ENCODE measurements around the gene LIPN.

Gene LIPN

DNA sequence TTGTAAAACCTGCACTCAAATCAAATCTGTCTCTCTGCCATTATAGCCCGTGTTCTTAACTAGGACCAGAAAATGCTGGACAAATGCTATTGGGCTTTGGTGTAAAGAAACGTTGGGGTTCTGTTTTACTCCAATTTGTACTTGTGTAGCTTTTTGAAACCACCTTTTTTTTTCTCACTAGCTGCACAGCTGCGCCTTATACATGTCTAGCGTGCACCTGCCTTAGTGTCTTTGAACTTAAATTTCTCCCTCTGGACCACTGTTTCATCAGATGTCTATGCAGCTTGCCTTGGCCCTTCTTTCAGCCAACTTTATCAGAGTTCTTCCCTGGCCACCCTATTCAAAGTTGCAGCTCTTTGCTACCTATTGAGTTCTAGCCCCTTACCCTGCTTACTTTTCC, 49.8 kb downstream of the LIPN start:
- Histone ChIP-seq H4K20me1 (ENCODE audit: insufficient read depth, low read length) (no peaks in the 10 kb centered on the region), H3K27me3 (ENCODE audit: low read depth, low read length) (no peaks in the 10 kb centered on the region; the same call in 1 of the 2 replicates), H3K79me2 (ENCODE audit: low read length) (no peaks in the 10 kb centered on the region), H3K4me2 (ENCODE audit: low read length) (peak overlapping the region; percentile 48; the same call in 1 of the 2 replicates), H3K4me3 (ENCODE audit: low read length) (no peak overlapping the region), H3K9ac (ENCODE audit: low read length) (no peak overlapping the region), H2AFZ (ENCODE audit: low read depth, low read length) (no peak overlapping the region), H3K27ac (ENCODE audit: low read length) (no peak overlapping the region), H3K4me1 (ENCODE audit: low read length) (peaks cover 17% of the 10 kb centered on the region), H3K9me3 (ENCODE audit: insufficient read depth, low read length) (no peaks in the 10 kb centered on the region), H3K36me3 (replicated peaks; ENCODE audit: low read depth, low read length) (no peaks in the 10 kb centered on the region)
- no peak for TF ChIP-seq CTCF (IDR thresholded peaks at IDR 0.05; ENCODE audit: low read depth, low read length)
- TF ChIP-seq EZH2phosphoT487 (IDR thresholded peaks at IDR 0.05; ENCODE audit: low read depth): no peak

- Histone ChIP-seq H3K27ac (ENCODE audit: low read length) (no peak overlapping the region), H3K9ac (ENCODE audit: low read length) (no peak overlapping the region), H3K9me3 (ENCODE audit: insufficient read depth, low read length) (no peaks in the 10 kb centered on the region), H3K4me1 (ENCODE audit: low read length) (peaks cover 17% of the 10 kb centered on the region), H3K36me3 (replicated peaks; ENCODE audit: low read depth, low read length) (no peaks in the 10 kb centered on the region), H3K4me2 (ENCODE audit: low read length) (peak overlapping the region; percentile 48), H2AFZ (ENCODE audit: low read depth, low read length) (0 out of 2 replicates have a peak overlapping the region, but pooled peaks have one; percentile 44), H3K27me3 (ENCODE audit: low read depth, low read length) (no peaks in the 10 kb centered on the region; the same call in 1 of the 2 replicates), H4K20me1 (ENCODE audit: insufficient read depth, low read length) (no peaks in the 10 kb centered on the region), H3K4me3 (ENCODE audit: low read length) (no peak overlapping the region), H3K79me2 (ENCODE audit: low read length) (no peaks in the 10 kb centered on the region)
- TF ChIP-seq CTCF (IDR thresholded peaks at IDR 0.05; ENCODE audit: low read depth, low read length) (peak; percentile 80), EZH2phosphoT487 (IDR thresholded peaks at IDR 0.05; ENCODE audit: low read depth) (no peak)
These were observed 50.6 kb downstream of the LIPN start for GRCh38 chr10:88810196-88810961.

DNA sequence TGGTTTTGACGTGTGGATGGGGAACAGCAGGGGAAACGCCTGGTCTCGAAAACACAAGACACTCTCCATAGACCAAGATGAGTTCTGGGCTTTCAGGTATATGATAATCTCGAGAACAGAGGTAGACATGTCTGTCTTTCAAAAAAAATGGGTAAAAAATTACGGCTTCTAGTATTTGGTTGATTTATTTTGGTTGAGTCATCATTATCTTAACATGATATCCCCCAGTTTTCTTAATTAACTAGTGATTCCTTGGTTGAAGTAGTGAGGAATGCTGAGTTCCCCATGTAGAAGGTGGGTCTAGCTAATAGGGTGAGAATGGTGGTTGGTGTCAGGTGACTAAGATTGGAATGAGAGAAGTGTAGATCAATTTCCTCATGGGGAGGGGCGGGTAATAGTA, 53.4 kb downstream of the LIPN start:
- TF ChIP-seq EZH2phosphoT487 (IDR thresholded peaks at IDR 0.05; ENCODE audit: low read depth) (no peak), CTCF (IDR thresholded peaks at IDR 0.05; ENCODE audit: low read depth, low read length) (no peak)
- no peaks in the 10 kb centered on the region for H4K20me1 ChIP-seq (ENCODE audit: insufficient read depth, low read length)
- H3K79me2 ChIP-seq (ENCODE audit: low read length): no peaks in the 10 kb centered on the region
- no peak overlapping the region for H3K4me2 ChIP-seq (ENCODE audit: low read length)
- H3K36me3 ChIP-seq (replicated peaks; ENCODE audit: low read depth, low read length): no peaks in the 10 kb centered on the region
- H3K27me3 ChIP-seq (ENCODE audit: low read depth, low read length): no peaks in the 10 kb centered on the region; the same call in 1 of the 2 replicates
- H3K27ac ChIP-seq (ENCODE audit: low read length): no peak overlapping the region
- H3K4me3 ChIP-seq (ENCODE audit: low read length): no peak overlapping the region
- H3K9me3 ChIP-seq (ENCODE audit: insufficient read depth, low read length): no peaks in the 10 kb centered on the region
- no peak overlapping the region for H2AFZ ChIP-seq (ENCODE audit: low read depth, low read length)
- H3K4me1 ChIP-seq (ENCODE audit: low read length): peaks cover 17% of the 10 kb centered on the region
- no peak overlapping the region for H3K9ac ChIP-seq (ENCODE audit: low read length)

- no peak for TF ChIP-seq EZH2phosphoT487 (IDR thresholded peaks at IDR 0.05; ENCODE audit: low read depth)
- no peak for TF ChIP-seq CTCF (IDR thresholded peaks at IDR 0.05; ENCODE audit: low read depth, low read length)
- H3K4me3 ChIP-seq (ENCODE audit: low read length): no peak overlapping the region
- no peak overlapping the region for H3K27ac ChIP-seq (ENCODE audit: low read length)
These were observed 59.5 kb downstream of the LIPN start for GRCh38 chr10:88819290-88819689.

More at GRCh38 chr10:88819290-88819689, 59.5 kb downstream of the LIPN start:
- Histone ChIP-seq H3K4me2 (ENCODE audit: low read length) (no peak overlapping the region), H2AFZ (ENCODE audit: low read depth, low read length) (no peak overlapping the region), H3K27me3 (ENCODE audit: low read depth, low read length) (no peaks in the 10 kb centered on the region), H3K79me2 (ENCODE audit: low read length) (no peaks in the 10 kb centered on the region), H3K4me1 (ENCODE audit: low read length) (no peaks in the 10 kb centered on the region), H3K9me3 (ENCODE audit: insufficient read depth, low read length) (no peaks in the 10 kb centered on the region), H3K9ac (ENCODE audit: low read length) (no peak overlapping the region), H3K36me3 (replicated peaks; ENCODE audit: low read depth, low read length) (no peaks in the 10 kb centered on the region), H4K20me1 (ENCODE audit: insufficient read depth, low read length) (no peaks in the 10 kb centered on the region)

Measured in OCI-LY3 (cell line).